Smooth muscle cell (in vitro differentiated cells): ENCODE measurements around the gene EVC2. TPM values are rescaled to one million over a fixed set of nuclear protein-coding genes. Genes with fewer than 3 reads are reported as not detected.
"Not testable (repeated sequence)": the region's sequence is repeated elsewhere in the genome, so short reads cannot be mapped to it uniquely, and the experiment has no call there.

Experiments
- DNase-seq: peaks from one replicate; lab custom pipeline; 2025; ENCODE audit not compliant: unreplicated experiment; lab: John Stamatoyannopoulos, UW
- H2AFZ ChIP-seq: fragments of 200-600 bp; sonication (generic); 2 replicates; pipeline ENCODE4 v1.6.0; 2016; ENCODE audit warnings: antibody characterized with exemption, low read depth, mild to moderate bottlenecking
- H3F3A ChIP-seq: fragments of 200-600 bp; sonication (generic); 2 replicates; pipeline ENCODE4 v1.6.0; 2017; ENCODE audit warnings: antibody characterized with exemption, low read depth
- H3K27ac ChIP-seq: fragments of 200-600 bp; sonication (generic); 2 replicates; pipeline ENCODE4 v1.5.1; 2016; ENCODE audit warnings: low read depth, mild to moderate bottlenecking
- H3K27me3 ChIP-seq: fragments of 200-600 bp; sonication (generic); 2 replicates; pipeline ENCODE4 v1.6.1; 2016; ENCODE audit warnings: low read depth, mild to moderate bottlenecking
- H3K36me3 ChIP-seq: fragments of 200-600 bp; sonication (generic); 2 replicates; pipeline ENCODE4 v1.5.1; 2016; ENCODE audit warnings: low read depth
- H3K4me1 ChIP-seq: fragments of 200-600 bp; sonication (generic); 2 replicates; pipeline ENCODE4 v1.5.1; 2016; ENCODE audit warnings: low read depth
- H3K4me2 ChIP-seq: fragments of 200-600 bp; sonication (generic); 2 replicates; pipeline ENCODE4 v1.6.0; 2016; ENCODE audit warnings: mild to moderate bottlenecking
- H3K4me3 ChIP-seq: fragments of 200-600 bp; sonication (generic); 2 replicates; pipeline ENCODE4 v1.5.1; 2016; ENCODE audit warnings: mild to moderate bottlenecking
- H3K79me2 ChIP-seq: fragments of 200-600 bp; sonication (generic); 2 replicates; pipeline ENCODE4 v1.6.0; 2016; ENCODE audit warnings: low read depth, mild to moderate bottlenecking
- H3K9ac ChIP-seq: fragments of 200-600 bp; sonication (generic); 2 replicates; pipeline ENCODE4 v1.6.0; 2016; ENCODE audit warnings: low read depth
- H3K9me3 ChIP-seq: fragments of 200-600 bp; sonication (generic); replicated peaks from 2 replicates; pipeline ENCODE4 v1.5.1; 2016; ENCODE audit warnings: low read depth
- H4K20me1 ChIP-seq: fragments of 200-600 bp; sonication (generic); 2 replicates; pipeline ENCODE4 v1.6.0; 2016; ENCODE audit warnings: low read depth
- CTCF ChIP-seq: fragments of 200-600 bp; sonication (generic); IDR thresholded peaks from 2 replicates; pipeline ENCODE4 v1.5.1; 2017; ENCODE audit warnings: borderline replicate concordance, mild to moderate bottlenecking, antibody characterized with exemption; ENCODE audit not compliant: insufficient read depth, poor library complexity, severe bottlenecking
- WGBS: methylation state at CpG from one replicate; pipeline ENCODE4 v1.1.7; 2016; ENCODE audit warnings: low lambda C conversion rate; 5-methylcytosine and 5-hydroxymethylcytosine counted together
- polyA plus RNA-seq: library from polyadenylated mRNA; unstranded; fragments of >200 nt; fragmentation: Nextera tagmentation; extraction: Ambion mirVana; gene quantifications from 2 replicates; pipeline ENCODE4 v1.2.1, GENCODE V29; 2016
- total RNA-seq: library from RNA; depleted of rRNA; stranded (reverse); fragments of >200 nt; gene quantifications from 2 replicates; pipeline ENCODE4 v1.2.3, GENCODE V29; 2014

The EVC2 gene
- total and polyA plus RNA-seq, 2 experiments from 2014 or later: 6.9 to 7.9 TPM

GRCh38 chr4:5611750-5612149, 96.6 kb downstream of the EVC2 start:
- H3F3A ChIP-seq: no peaks in the 10 kb centered on the region
- no peaks in the 10 kb centered on the region for H3K79me2 ChIP-seq
- H3K4me3 ChIP-seq: no peak overlapping the region
- H4K20me1 ChIP-seq: no peaks in the 10 kb centered on the region
- H3K36me3 ChIP-seq: no peaks in the 10 kb centered on the region
- H3K4me2 ChIP-seq: no peak overlapping the region
- no peak overlapping the region for H2AFZ ChIP-seq
- DNase-seq: no peak
- no peaks in the 10 kb centered on the region for H3K9me3 ChIP-seq
- TF ChIP-seq CTCF: no peak
- H3K4me1 ChIP-seq: no peaks in the 10 kb centered on the region
- 52% methylated on average over 5 of the region's 5 CpGs for WGBS
- no peak overlapping the region for H3K9ac ChIP-seq
- H3K27me3 ChIP-seq: no peaks in the 10 kb centered on the region
- no peak overlapping the region for H3K27ac ChIP-seq

DNA sequence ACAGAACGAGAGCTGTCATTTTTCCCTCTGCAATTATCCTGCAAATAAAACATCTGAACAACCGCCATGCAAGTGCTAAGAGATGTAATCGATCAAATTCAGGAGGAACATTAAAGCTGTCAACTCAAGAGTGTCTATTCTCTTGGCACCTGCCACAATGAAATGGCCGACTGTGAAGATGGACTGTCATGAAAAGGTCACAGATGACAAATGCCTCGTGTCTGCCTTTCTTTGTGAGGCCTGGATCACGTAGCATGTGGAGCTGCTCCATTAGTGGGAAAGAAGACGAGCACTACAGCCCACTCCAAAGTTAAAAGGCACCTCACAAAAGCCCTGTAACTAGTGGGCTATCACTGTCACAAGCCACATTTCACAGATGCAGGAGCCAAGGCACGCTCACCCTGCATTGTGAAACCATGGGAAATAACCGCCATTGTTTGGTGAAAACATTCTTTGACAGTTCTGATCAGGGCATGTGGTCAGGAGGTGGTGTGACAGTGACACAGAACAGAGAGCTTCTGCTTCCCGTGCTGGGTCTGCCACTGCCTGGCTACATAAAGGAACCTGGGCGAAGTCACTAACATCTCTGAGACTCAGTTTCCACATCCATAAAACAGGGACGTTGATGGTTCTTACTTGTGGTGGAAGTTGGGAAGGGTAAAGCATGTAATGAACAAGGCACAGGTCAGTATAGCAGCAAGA, 98.9 kb downstream of the EVC2 start:
- Histone ChIP-seq H4K20me1 (no peaks in the 10 kb centered on the region), H3K4me3 (no peak overlapping the region), H3K27me3 (no peaks in the 10 kb centered on the region), H3K4me1 (no peaks in the 10 kb centered on the region), H2AFZ (no peak overlapping the region), H3K4me2 (no peak overlapping the region), H3K9ac (no peak overlapping the region), H3K9me3 (no peaks in the 10 kb centered on the region), H3F3A (no peaks in the 10 kb centered on the region), H3K27ac (no peak overlapping the region), H3K36me3 (no peaks in the 10 kb centered on the region), H3K79me2 (no peaks in the 10 kb centered on the region)
- no peak for TF ChIP-seq CTCF
- 92% methylated on average over 12 of the region's 12 CpGs for WGBS
- DNase-seq: no peak

- not testable (repeated sequence) for H4K20me1 ChIP-seq, H3K4me1 ChIP-seq, H3F3A ChIP-seq, H2AFZ ChIP-seq, H3K4me3 ChIP-seq, H3K79me2 ChIP-seq, H3K9me3 ChIP-seq, H3K36me3 ChIP-seq, DNase-seq, H3K27me3 ChIP-seq, H3K9ac ChIP-seq, H3K27ac ChIP-seq, H3K4me2 ChIP-seq
- WGBS: 84% methylated on average over 10 of the region's 10 CpGs
Observed at GRCh38 chr4:5593828-5594227, 114.5 kb downstream of the EVC2 start.

DNA sequence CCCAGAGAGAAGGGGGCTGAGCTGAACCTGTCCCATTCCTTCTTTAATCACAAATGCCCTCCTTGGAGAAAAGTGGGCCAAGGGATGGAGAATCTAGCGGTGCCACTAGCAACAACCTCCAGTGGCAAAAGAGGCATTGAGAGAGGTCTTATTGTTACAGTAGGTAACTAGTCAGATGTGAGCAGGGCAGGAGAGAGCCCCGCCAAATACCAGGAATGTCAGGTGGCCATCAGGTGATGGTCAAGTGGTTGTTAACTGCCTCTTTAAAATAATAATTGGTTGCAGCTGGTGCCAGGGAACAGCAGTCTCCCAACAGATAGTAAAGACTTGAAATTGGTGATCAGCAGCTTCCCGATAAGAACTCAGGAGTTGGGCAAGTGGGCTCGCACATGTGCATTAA, 116.1 kb downstream of the EVC2 start:
- Histone ChIP-seq H3K4me3 (no peak overlapping the region), H2AFZ (no peak overlapping the region), H3K9me3 (no peaks in the 10 kb centered on the region), H3K4me1 (no peaks in the 10 kb centered on the region), H3K36me3 (peaks cover 5% of the 10 kb centered on the region), H3F3A (no peaks in the 10 kb centered on the region), H3K4me2 (no peak overlapping the region), H3K27ac (no peak overlapping the region), H3K79me2 (no peaks in the 10 kb centered on the region), H3K9ac (no peak overlapping the region), H3K27me3 (no peaks in the 10 kb centered on the region), H4K20me1 (no peaks in the 10 kb centered on the region)
- 95% methylated on average over 4 of the region's 4 CpGs for WGBS
- no peak for TF ChIP-seq CTCF
- no peak for DNase-seq
